COLO829 (cell line): ENCODE results near the gene RNF144A.

ENCODE experiments used
- DNase-seq: peaks from one replicate; pipeline ENCODE4 v3.0.0; 2012; ENCODE audit warnings: low spot score

The RNF144A gene

GRCh38 chr2:6909431-6910385 is 7.5 kb upstream of the RNF144A start:
- DNase-seq: no peak

GRCh38 chr2:6911721-6912120 is 5.5 kb upstream of the RNF144A start:
- DNase-seq: no peak

- no peak for DNase-seq
Measured at GRCh38 chr2:6913415-6914157, 3.6 kb upstream of the RNF144A start.

- DNase-seq: peak; percentile 66
Measured at GRCh38 chr2:6914828-6915227, 2.4 kb upstream of the RNF144A start.

- DNase-seq: peak; percentile 80
Measured at GRCh38 chr2:6915399-6915798, 1.8 kb upstream of the RNF144A start.

GRCh38 chr2:6916224-6916623 is 988 bp upstream of the RNF144A start:
- no peak for DNase-seq

GRCh38 chr2:6916736-6917070 is 509 bp upstream of the RNF144A start:
- no peak for DNase-seq

DNA sequence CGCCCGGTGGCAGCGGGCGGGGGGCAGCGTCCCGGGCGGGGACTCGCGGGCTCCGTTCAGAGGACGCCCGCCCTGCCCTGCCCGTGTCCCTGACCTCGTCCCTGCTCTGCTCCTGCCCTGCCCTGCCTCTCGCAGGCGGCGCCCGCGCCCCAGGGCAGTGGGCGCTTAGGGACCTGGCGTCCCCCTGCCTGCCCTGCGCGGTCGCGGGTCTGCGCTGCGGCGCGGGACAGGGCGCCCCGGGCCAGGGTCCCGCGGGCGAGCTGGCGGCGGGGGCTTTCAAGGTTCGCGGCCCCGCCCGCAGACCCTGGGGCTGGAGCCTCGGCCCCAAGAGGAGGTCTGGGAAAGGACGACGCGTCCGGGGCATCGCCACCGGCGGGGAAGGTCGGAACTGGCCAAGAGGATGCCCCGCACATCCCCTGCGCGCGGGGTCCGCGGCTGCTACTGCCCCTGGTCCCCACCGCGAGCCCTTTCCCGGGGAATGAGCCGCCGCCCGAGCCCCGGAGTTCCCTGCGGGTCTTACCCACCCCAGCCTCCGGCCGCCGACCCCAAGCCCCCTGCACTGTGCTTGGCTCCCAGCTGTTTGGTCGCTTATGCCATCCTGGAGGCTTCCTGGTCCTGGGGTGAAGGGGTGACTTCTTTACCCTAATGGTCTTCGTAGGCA is 679 bp downstream of the RNF144A start:
- DNase-seq: no peak

- no peak for DNase-seq
Measured at GRCh38 chr2:6919901-6920742, 2.9 kb downstream of the RNF144A start.

DNA sequence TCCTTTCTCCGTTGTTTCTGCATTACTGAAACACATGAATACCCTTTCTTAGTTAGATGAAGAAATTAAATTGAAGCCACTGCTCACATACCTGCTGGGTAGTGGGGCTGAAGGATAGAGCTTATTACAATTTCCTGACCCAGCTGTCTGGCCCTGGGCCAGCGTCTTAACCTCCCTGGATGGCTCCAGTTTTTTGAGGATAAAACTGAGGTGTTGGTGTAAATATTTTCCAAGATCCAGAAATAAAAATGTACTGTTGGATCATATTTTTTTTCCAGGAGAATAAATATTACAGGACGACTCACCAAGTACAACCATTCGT is 3.5 kb downstream of the RNF144A start:
- DNase-seq: no peak

DNA sequence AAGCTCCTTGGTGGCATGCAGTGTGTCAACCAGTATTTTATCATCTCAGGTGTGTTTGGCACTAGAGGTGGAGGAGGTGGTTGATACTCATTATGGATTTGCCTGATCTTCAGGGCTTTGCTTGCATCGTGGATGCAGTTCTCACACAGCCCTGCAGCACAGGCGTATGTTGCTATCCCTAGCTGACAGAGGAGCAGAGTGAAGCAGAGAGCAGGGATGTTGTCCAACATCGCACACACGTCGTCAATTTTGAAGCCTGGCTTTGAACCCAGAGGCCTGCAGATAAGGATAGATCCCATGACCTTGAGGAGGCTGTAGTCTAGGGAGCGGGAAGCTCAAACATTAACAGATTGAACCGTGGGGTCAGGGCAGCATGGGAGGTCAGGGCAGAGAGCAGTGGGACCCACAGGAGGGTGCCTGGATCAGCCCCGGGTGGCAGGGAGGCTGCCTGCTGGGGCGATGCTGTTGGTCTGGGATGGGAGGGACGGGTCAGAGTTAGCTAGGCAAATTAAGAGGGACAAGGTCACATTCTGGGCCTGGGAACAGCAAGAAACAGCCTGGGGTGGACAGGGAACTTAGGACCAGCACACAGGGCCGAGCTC is 4.2 kb downstream of the RNF144A start:
- no peak for DNase-seq

- no peak for DNase-seq
Measured at GRCh38 chr2:6922201-6922656, 5.0 kb downstream of the RNF144A start.

DNA sequence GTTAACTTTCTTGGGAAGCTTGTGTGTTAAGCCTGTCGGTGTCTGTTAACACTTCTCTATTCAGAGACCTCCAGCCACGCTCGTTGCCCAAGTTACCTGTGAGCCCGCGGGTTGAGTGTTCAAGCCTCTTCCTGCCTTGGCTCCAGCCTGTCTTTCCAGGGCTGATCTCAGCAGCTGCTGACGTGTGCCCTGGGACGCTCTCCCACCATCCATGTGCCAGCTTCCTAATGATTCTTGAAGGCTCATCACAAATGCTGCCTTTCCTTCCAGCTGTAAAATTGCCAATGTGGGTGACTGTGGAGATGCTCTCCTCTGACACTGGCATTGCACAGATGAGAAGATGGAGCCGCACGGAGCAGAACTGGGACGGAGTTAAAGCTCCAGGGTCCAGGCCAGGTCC is 6.1 kb downstream of the RNF144A start:
- DNase-seq: no peak

DNA sequence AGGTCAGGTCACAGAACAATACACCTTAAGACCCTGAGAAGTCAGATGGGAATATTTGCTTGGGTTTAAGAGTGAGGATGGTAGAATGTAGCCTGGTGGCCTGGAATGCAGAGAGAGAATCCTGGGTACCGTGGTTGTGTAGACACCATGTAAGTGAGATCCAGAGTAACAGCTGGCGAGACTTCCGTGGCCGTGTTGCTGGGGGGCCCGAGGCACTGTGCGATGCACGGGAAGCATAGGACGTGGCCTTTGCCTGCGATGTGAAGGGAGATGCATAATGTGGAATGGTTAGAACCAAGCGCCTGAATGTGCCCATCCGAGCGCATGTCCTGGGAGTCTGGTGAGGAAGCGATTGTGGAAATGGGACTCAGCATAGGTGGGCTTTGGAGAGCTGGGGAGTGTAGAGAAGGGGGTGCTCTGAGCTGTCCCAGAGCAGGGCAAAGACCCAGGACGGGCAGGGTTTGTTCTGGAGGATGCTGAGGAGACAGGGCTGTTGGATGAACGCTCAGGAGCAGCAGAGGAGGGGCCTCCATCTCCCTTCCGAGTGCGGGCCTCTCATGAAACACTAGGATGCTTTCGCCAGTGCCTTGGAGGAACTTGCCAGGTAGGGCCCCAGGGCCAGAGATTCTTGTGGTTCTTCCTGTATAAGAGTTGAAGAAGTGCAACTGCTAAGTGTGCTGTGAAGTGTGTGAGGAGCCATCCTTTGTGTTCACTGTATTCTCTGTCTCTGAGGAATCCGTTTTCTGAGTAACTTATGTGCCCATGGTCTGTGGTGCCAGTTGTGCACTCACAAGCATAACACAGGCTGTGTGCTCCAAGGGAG is 7.1 kb downstream of the RNF144A start:
- DNase-seq: no peak

DNA sequence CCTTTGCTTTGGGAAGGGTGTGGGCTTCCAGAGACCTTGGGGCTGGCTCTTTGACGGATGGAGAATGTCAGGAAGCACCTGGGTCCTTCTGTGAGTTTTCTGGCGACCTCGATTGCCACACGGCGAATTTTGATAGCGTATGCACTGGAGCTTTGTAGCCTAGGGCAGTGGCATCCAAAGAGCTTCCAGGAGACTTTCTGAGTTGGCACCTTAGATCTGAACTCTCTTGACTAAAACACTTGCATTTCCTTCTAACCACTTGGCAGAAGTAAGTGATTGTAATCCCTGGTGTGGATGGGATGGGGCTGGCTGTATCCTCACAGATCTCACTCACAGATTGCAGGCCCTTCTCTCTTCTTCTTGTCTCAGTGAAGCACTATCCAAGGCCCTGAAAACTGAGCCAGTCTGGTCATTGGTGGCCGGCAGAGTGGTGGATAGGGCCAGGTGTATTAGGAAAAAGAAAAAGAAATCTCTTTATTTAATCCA is 7.8 kb downstream of the RNF144A start:
- no peak for DNase-seq

GRCh38 chr2:6926071-6926732 is 9.0 kb downstream of the RNF144A start:
- no peak for DNase-seq

- no peak for DNase-seq
Measured at GRCh38 chr2:6927186-6927585, 10.0 kb downstream of the RNF144A start.

DNA sequence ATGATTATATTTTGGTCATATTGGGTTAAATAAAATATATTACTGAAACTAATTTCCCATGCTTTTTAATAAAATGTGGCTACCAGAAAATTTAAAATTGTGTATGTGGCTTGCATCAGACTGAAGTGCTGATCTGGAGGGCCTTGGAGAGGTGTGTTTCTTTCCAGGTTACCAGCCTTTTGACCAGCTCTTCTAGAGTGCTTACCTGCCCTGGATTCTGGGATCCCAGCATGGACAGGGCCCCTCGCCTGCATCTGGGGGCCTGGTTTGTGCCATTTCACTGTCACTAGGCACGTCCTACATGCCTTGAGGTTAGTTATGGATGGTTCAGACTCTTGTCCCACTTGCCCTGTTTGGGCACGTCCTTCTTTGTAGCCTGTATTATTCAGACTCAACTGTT is 10.5 kb downstream of the RNF144A start:
- no peak for DNase-seq

GRCh38 chr2:6928452-6928851 is 11.2 kb downstream of the RNF144A start:
- DNase-seq: no peak
